Measurements from ENCODE around the gene DIO1.

Gene DIO1

DNA sequence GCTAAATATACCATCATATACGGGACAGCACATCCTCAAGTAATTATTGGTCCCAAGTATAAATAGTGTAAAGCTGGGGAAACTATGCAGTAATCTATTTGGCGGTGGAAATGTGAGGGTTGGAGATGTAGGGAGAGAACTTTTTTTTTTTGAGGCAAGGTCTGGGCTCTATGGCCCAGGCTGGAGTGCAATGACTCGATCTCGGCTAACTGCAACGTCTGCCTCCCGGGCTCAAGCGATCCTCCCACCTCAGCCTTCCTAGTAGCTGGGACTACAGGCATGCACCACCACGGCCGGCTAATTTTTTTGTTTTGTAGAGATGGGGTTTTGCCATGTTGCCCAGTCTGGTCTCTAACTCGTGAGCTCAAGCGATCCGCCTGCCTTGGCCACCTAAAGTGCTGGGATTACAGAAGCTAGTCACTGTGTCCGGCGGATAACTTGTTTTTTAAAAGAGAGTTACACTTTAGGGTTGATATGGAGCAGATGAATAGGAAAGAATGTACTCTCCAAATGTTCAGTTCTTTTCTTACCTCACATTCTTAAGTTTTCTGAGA, 49.6 kb downstream of the DIO1 start:
- Histone ChIP-seq H3K9me3 (ENCODE audit: low read length) (no peaks in the 10 kb centered on the region), H3K36me3 (ENCODE audit: insufficient read depth, low read length) (peaks cover 14% of the 10 kb centered on the region), H3K4me2 (ENCODE audit: low read length) (peak overlapping the region; percentile 100), H3F3A (ENCODE audit: insufficient read depth, low read length) (no peaks in the 10 kb centered on the region), H3K27ac (ENCODE audit: low read depth, low read length, poor library complexity, severe bottlenecking) (peak overlapping the region; percentile 64), H3K9ac (ENCODE audit: low read length) (peak overlapping the region; percentile 97), H2AFZ (ENCODE audit: low read length) (no peak overlapping the region), H3K27me3 (ENCODE audit: insufficient read depth, low read length) (no peaks in the 10 kb centered on the region), H3K9me2 (ENCODE audit: low read depth, low read length) (no peaks in the 10 kb centered on the region), H3K4me3 (ENCODE audit: low read depth, low read length, poor library complexity, severe bottlenecking) (peak overlapping the region; percentile 96), H3K79me2 (ENCODE audit: insufficient read depth, low read length) (peaks cover 27% of the 10 kb centered on the region), H4K20me1 (ENCODE audit: insufficient read depth, low read length) (no peaks in the 10 kb centered on the region), H3K4me1 (ENCODE audit: insufficient read depth, low read length, severe bottlenecking) (peaks cover 39% of the 10 kb centered on the region)
- TF ChIP-seq, protein P1, sequence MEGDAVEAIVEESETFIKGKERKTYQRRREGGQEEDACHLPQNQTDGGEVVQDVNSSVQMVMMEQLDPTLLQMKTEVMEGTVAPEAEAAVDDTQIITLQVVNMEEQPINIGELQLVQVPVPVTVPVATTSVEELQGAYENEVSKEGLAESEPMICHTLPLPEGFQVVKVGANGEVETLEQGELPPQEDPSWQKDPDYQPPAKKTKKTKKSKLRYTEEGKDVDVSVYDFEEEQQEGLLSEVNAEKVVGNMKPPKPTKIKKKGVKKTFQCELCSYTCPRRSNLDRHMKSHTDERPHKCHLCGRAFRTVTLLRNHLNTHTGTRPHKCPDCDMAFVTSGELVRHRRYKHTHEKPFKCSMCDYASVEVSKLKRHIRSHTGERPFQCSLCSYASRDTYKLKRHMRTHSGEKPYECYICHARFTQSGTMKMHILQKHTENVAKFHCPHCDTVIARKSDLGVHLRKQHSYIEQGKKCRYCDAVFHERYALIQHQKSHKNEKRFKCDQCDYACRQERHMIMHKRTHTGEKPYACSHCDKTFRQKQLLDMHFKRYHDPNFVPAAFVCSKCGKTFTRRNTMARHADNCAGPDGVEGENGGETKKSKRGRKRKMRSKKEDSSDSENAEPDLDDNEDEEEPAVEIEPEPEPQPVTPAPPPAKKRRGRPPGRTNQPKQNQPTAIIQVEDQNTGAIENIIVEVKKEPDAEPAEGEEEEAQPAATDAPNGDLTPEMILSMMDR (IDR thresholded peaks at IDR 0.05; ENCODE audit: low read length), result no peak
- TF ChIP-seq EZH2 (IDR thresholded peaks at IDR 0.05; ENCODE audit: borderline replicate concordance, low read length), result no peak

DNA sequence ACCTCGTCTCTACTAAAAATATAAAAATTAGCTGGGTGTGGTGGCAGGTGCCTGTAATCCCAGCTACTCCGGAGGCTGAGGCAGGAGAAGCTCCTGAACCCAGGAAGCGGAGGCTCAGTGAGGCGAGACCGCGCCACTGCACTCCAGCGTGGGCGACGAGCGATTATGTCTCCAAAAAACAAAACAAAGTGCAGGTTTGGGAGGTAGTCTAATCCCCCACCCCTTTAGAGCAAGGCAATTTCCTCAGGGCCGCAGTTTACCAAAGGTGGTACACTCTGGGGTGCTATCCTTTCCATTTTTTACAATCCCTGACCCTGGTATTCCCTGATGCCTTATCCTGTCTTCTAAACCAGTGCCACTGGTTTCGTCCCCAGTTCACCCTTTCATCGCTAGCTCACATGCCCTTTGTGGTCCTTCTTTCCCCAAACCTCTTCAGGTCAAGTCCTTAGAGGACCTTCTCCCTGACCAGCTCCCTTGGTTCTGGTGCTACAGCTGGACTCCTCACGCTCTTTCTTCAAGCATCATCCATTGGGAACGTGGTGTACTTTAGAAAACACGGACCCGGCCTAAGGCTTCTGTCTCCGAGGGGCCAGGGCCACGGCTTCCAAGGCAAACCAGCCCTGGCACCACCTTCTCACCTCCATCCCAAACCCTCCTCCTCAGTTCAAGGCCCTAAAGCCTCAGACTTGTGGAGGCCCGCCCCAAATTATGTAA, 50.6 kb downstream of the DIO1 start:
- peak overlapping the region; percentile 100 for H3K4me2 ChIP-seq (ENCODE audit: low read length)
- no peaks in the 10 kb centered on the region for H3K9me2 ChIP-seq (ENCODE audit: low read depth, low read length)
- H3K27ac ChIP-seq (ENCODE audit: low read depth, low read length, poor library complexity, severe bottlenecking), result peak overlapping the region; percentile 64
- H3K36me3 ChIP-seq (ENCODE audit: insufficient read depth, low read length), result peaks cover 7% of the 10 kb centered on the region; the same call in 1 of the 2 replicates
- no peak for TF ChIP-seq EZH2 (IDR thresholded peaks at IDR 0.05; ENCODE audit: borderline replicate concordance, low read length)
- TF ChIP-seq, protein P1 (IDR thresholded peaks at IDR 0.05; ENCODE audit: low read length), result no peak
- peaks cover 40% of the 10 kb centered on the region for H3K4me1 ChIP-seq (ENCODE audit: insufficient read depth, low read length, severe bottlenecking)
- H2AFZ ChIP-seq (ENCODE audit: low read length), result peak overlapping the region; percentile 68; the same call in 1 of the 2 replicates
- H3K27me3 ChIP-seq (ENCODE audit: insufficient read depth, low read length), result no peaks in the 10 kb centered on the region
- H3K9me3 ChIP-seq (ENCODE audit: low read length), result no peaks in the 10 kb centered on the region
- peak overlapping the region; percentile 96 for H3K4me3 ChIP-seq (ENCODE audit: low read depth, low read length, poor library complexity, severe bottlenecking)
- H3F3A ChIP-seq (ENCODE audit: insufficient read depth, low read length), result no peaks in the 10 kb centered on the region
- H4K20me1 ChIP-seq (ENCODE audit: insufficient read depth, low read length), result no peaks in the 10 kb centered on the region
- peak overlapping the region; percentile 97 for H3K9ac ChIP-seq (ENCODE audit: low read length)
- peaks cover 27% of the 10 kb centered on the region for H3K79me2 ChIP-seq (ENCODE audit: insufficient read depth, low read length)

DNA sequence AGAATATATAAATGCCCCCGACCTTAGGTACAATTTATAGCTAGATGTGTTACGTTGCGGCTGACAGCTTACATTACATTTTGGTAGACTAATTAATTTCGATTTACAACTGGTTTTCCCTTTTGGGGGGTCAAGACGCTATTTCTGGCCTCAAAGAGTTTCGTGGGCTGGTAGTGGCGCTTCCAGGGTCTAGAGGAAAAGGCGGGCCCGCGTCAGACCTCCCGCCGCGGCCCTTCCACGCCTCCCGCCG, 51.1 kb downstream of the DIO1 start:
- no peaks in the 10 kb centered on the region for H4K20me1 ChIP-seq (ENCODE audit: insufficient read depth, low read length)
- peaks cover 40% of the 10 kb centered on the region for H3K4me1 ChIP-seq (ENCODE audit: insufficient read depth, low read length, severe bottlenecking)
- H3K9me2 ChIP-seq (ENCODE audit: low read depth, low read length), result no peaks in the 10 kb centered on the region
- no peak for TF ChIP-seq EZH2 (IDR thresholded peaks at IDR 0.05; ENCODE audit: borderline replicate concordance, low read length)
- TF ChIP-seq, protein P1 (IDR thresholded peaks at IDR 0.05; ENCODE audit: low read length), result no peak
- peak overlapping the region; percentile 64 for H3K27ac ChIP-seq (ENCODE audit: low read depth, low read length, poor library complexity, severe bottlenecking)
- no peaks in the 10 kb centered on the region for H3K9me3 ChIP-seq (ENCODE audit: low read length)
- peaks cover 6% of the 10 kb centered on the region; the same call in 1 of the 2 replicates for H3K36me3 ChIP-seq (ENCODE audit: insufficient read depth, low read length)
- peak overlapping the region; percentile 68; the same call in 1 of the 2 replicates for H2AFZ ChIP-seq (ENCODE audit: low read length)
- H3K27me3 ChIP-seq (ENCODE audit: insufficient read depth, low read length), result no peaks in the 10 kb centered on the region
- H3F3A ChIP-seq (ENCODE audit: insufficient read depth, low read length), result no peaks in the 10 kb centered on the region
- H3K4me3 ChIP-seq (ENCODE audit: low read depth, low read length, poor library complexity, severe bottlenecking), result peak overlapping the region; percentile 96
- peak overlapping the region; percentile 100 for H3K4me2 ChIP-seq (ENCODE audit: low read length)
- peaks cover 27% of the 10 kb centered on the region for H3K79me2 ChIP-seq (ENCODE audit: insufficient read depth, low read length)
- H3K9ac ChIP-seq (ENCODE audit: low read length), result peak overlapping the region; percentile 97

Data from OCI-LY1 (cell line).